Keratinocyte (primary cell): ENCODE data around the gene KRTAP10-11. TPM values are rescaled to one million over a fixed set of nuclear protein-coding genes. Genes with fewer than 3 reads are reported as not detected.
"Not testable (repeated sequence)": the region's sequence is repeated elsewhere in the genome, so short reads cannot be mapped to it uniquely, and the experiment has no call there.

Experiments used
- DNase-seq: peaks from one replicate; pipeline ENCODE4 v3.0.0-alpha.2; 2011; ENCODE audit warnings: low read depth, missing footprints, low spot score
- FAIRE-seq: peaks from 2 replicates; lab custom pipeline; 2011; peaks lifted over from hg19 to GRCh38; lab: Jason Lieb, UNC
- H2AFZ ChIP-seq: 2 replicates; pipeline ENCODE4 v1.6.0; 2012; ENCODE audit warnings: low read length, control low read depth, inconsistent platforms; ENCODE audit not compliant: control insufficient read depth
- H3K27ac ChIP-seq: 2 replicates; pipeline ENCODE4 v1.5.1; 2011; ENCODE audit warnings: low read length; ENCODE audit not compliant: control insufficient read depth, insufficient read depth
- H3K27me3 ChIP-seq: 3 replicates; pipeline ENCODE4 v1.6.0; 2011; ENCODE audit warnings: low read length; ENCODE audit not compliant: control insufficient read depth, insufficient read depth; ENCODE audit errors: extremely low read depth
- H3K36me3 ChIP-seq, 2 experiments: 2 replicates in 1 of 2; 3 replicates in 1 of 2; pipeline ENCODE4 v1.5.1; 2011; ENCODE audit warnings: low read length in 2 of 2, mild to moderate bottlenecking in 1 of 2; ENCODE audit not compliant: control insufficient read depth in 2 of 2, insufficient read depth in 2 of 2; ENCODE audit errors: extremely low read depth in 1 of 2
- H3K4me1 ChIP-seq: 3 replicates; pipeline ENCODE4 v1.5.1; 2011; ENCODE audit warnings: low read length; ENCODE audit not compliant: control insufficient read depth, insufficient read depth; ENCODE audit errors: extremely low read depth
- H3K4me2 ChIP-seq: 3 replicates; pipeline ENCODE4 v1.6.0; 2011; ENCODE audit warnings: low read depth, low read length; ENCODE audit not compliant: control insufficient read depth, insufficient read depth; ENCODE audit errors: extremely low read depth
- H3K4me3 ChIP-seq, 3 experiments: fragments of 200-600 bp in 1 of 3; sonication (generic) in 1 of 3; 2 replicates in 2 of 3; 3 replicates in 1 of 3; pipeline ENCODE4 v1.5.1; 2011 to 2016; ENCODE audit warnings: low read length in 3 of 3, mild to moderate bottlenecking in 3 of 3, control low read depth in 2 of 3, inconsistent platforms in 1 of 3, low read depth in 1 of 3, mixed read lengths in 1 of 3, mixed run types in 1 of 3, moderate library complexity in 1 of 3; ENCODE audit not compliant: control insufficient read depth in 2 of 3, insufficient read depth in 2 of 3; ENCODE audit errors: extremely low read depth in 1 of 3
- H3K79me2 ChIP-seq: 2 replicates; pipeline ENCODE4 v1.6.0; 2012; ENCODE audit warnings: low read length; ENCODE audit not compliant: control insufficient read depth, insufficient read depth
- H3K9ac ChIP-seq: 3 replicates; pipeline ENCODE4 v1.6.0; 2011; ENCODE audit warnings: low read length; ENCODE audit not compliant: control insufficient read depth, insufficient read depth; ENCODE audit errors: extremely low read depth
- H3K9me1 ChIP-seq: 3 replicates; pipeline ENCODE4 v1.6.0; 2011; ENCODE audit warnings: low read length; ENCODE audit not compliant: control insufficient read depth, insufficient read depth; ENCODE audit errors: extremely low read depth
- H3K9me3 ChIP-seq: 2 replicates; pipeline ENCODE4 v1.5.1; 2012; ENCODE audit warnings: low read depth, low read length; ENCODE audit not compliant: control insufficient read depth
- H4K20me1 ChIP-seq: 3 replicates; pipeline ENCODE4 v1.6.0; 2011; ENCODE audit warnings: low read length; ENCODE audit not compliant: control insufficient read depth, insufficient read depth; ENCODE audit errors: extremely low read depth
- EZH2 ChIP-seq: IDR thresholded peaks from one replicate; pipeline ENCODE4 v1.6.1; 2012; ENCODE audit warnings: inconsistent platforms, mild to moderate bottlenecking, low read length, moderate library complexity
- dilution Hi-C: fragments of 300-500 bp; cut with MboI; formaldehyde crosslinking; loops from one replicate; pipeline ENCODE4 v1.7.0; 2020; ENCODE audit warnings: low sequenced_read_pairs; ENCODE audit not compliant: extremely low pct_ligation_motif_present
- polyA plus RNA-seq, 5 experiments: library from polyadenylated mRNA; depleted of rRNA in 3 of 5; stranded (reverse) in 3 of 5; stranded (forward) in 1 of 5; unstranded in 1 of 5; fragments of >200 nt; gene quantifications; 1 replicate in 1 of 5; 2 replicates in 3 of 5; 3 replicates in 1 of 5; pipeline versions ENCODE4 v1.2.1 to v1.2.3, GENCODE V29; 2011 to 2012; ENCODE audit warnings: missing spikeins in 2 of 5, low read depth in 1 of 5, low replicate concordance in 1 of 5
- TF ChIP-seq, protein P1 (sequence below), 3 experiments: IDR thresholded peaks in 1 of 3; conservative IDR thresholded peaks in 1 of 3; optimal IDR thresholded peaks in 1 of 3; 2 replicates in 2 of 3; 3 replicates in 1 of 3; pipeline versions ENCODE3 to v1.5.1; 2011; ENCODE audit warnings: low read length in 3 of 3, mild to moderate bottlenecking in 3 of 3, moderate library complexity in 2 of 3, control low read depth in 1 of 3, inconsistent platforms in 1 of 3; ENCODE audit not compliant: insufficient read depth in 2 of 3; ENCODE audit errors: extremely low read depth in 1 of 3

KRTAP10-11 gene
- polyA plus RNA-seq, 1 donor (not counting 4 experiments of a cell fraction or from before 2014, with no cell fraction given): not detected

DNA sequence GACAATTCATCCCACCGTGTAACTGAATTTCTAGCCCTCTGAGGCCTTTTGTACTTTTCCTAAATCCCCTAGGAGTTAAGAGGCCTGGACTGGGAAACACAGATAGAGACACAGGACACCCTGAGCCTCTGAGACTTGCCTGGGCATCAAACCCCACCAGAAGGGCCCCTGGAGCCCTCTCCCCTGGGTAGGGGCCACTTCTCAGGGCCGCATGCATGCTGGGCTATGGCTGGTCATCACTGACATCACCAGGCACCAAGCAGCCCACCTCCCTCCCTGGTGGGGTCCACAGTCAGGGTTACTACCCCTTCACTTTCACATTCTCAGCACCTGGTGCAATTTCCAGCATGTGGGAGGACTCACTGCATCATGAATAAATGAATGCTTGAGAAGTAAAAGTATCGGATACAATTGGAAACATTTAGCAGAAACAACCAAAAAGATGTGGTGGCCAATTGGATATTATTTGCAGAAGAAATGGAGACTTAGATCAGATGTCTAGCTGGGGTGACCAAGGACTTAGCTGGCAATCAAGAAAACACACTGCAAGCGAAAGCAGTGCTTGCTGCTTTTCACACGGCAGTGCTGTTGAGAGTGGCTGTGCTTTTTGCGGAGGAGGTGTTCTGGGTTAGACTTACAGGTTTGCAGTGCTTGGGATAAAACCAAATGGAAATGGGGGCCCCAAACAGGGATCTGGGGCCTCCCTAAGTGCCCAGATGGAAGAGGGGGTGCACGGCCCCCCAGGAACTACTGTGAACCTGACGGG, 46.8 kb upstream of the KRTAP10-11 start:
- dilution Hi-C loops: no loop called here
- no peak for DNase-seq

DNA sequence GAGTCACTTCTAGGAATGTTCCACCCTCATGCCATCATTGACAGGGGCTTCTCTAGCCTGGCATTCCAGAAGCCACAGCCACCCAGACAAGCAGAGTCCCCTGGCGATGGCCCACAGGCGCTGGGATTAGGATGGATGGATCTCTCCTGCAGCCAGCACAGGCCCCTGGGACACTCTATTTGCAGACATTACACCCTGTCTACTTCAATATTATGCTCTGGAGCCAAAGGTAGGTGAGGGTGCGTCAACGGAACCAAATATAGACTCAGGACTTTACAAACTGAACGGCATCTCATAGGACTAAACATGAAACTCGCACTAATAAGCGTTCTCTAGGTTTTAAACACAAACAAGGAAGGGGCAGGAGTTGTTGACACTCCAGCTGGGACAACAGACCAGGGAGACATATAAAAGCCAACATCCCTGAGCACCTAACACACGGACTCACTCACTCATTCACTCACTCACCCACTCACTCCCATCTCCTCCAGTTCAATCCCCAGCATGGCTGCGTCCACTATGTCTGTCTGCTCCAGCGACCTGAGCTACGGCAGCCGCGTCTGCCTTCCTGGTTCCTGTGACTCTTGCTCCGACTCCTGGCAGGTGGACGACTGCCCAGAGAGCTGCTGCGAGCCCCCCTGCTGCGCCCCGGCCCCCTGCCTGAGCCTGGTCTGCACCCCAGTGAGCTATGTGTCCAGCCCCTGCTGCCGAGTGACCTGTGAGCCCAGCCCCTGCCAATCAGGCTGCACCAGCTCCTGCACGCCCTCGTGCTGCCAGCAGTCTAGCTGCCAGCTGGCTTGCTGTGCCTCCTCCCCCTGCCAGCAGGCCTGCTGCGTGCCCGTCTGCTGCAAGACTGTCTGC, 45.9 kb upstream of the KRTAP10-11 start, which contains the start of gene KRTAP10-7:
TSS of gene KRTAP10-7 (plus strand) at position 480 of the 861 bp plus-strand sequence. CDS start at position 505, 25 bp downstream.
- H3K4me3 ChIP-seq, FAIRE-seq, H3K9me1 ChIP-seq, dilution Hi-C loops, H3K36me3 ChIP-seq, H3K4me2 ChIP-seq, DNase-seq, H2AFZ ChIP-seq, H3K27me3 ChIP-seq, H3K9ac ChIP-seq, H4K20me1 ChIP-seq, H3K4me1 ChIP-seq, H3K79me2 ChIP-seq, H3K27ac ChIP-seq, H3K9me3 ChIP-seq: not testable (repeated sequence)

More for the DNA sequence above, 46.8 kb upstream of the KRTAP10-11 start:
- H3K79me2 ChIP-seq: no peaks in the 10 kb centered on the region
- no peaks in the 10 kb centered on the region for H3K9me3 ChIP-seq
- peaks cover 2% of the 10 kb centered on the region for H3K27me3 ChIP-seq
- H3K4me1 ChIP-seq: peaks cover 2% of the 10 kb centered on the region
- H4K20me1 ChIP-seq: no peaks in the 10 kb centered on the region
- no peak overlapping the region for H3K4me2 ChIP-seq
- no peak overlapping the region for H3K4me3 ChIP-seq
- FAIRE-seq: no peak
- TF ChIP-seq, protein P1, sequence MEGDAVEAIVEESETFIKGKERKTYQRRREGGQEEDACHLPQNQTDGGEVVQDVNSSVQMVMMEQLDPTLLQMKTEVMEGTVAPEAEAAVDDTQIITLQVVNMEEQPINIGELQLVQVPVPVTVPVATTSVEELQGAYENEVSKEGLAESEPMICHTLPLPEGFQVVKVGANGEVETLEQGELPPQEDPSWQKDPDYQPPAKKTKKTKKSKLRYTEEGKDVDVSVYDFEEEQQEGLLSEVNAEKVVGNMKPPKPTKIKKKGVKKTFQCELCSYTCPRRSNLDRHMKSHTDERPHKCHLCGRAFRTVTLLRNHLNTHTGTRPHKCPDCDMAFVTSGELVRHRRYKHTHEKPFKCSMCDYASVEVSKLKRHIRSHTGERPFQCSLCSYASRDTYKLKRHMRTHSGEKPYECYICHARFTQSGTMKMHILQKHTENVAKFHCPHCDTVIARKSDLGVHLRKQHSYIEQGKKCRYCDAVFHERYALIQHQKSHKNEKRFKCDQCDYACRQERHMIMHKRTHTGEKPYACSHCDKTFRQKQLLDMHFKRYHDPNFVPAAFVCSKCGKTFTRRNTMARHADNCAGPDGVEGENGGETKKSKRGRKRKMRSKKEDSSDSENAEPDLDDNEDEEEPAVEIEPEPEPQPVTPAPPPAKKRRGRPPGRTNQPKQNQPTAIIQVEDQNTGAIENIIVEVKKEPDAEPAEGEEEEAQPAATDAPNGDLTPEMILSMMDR (optimal IDR thresholded peaks at IDR 0.05 in 1 of 3, IDR thresholded peaks at IDR 0.05 in 1 of 3, conservative IDR thresholded peaks at IDR 0.05 in 1 of 3; ENCODE audit: extremely low read depth in 1 of 3, insufficient read depth in 2 of 3, low read length in 3 of 3): no peak
- TF ChIP-seq EZH2: no peak
- no peaks in the 10 kb centered on the region for H3K36me3 ChIP-seq
- H3K27ac ChIP-seq: no peak overlapping the region
- H3K9me1 ChIP-seq: no peaks in the 10 kb centered on the region
- no peak overlapping the region for H2AFZ ChIP-seq
- no peak overlapping the region for H3K9ac ChIP-seq

DNA sequence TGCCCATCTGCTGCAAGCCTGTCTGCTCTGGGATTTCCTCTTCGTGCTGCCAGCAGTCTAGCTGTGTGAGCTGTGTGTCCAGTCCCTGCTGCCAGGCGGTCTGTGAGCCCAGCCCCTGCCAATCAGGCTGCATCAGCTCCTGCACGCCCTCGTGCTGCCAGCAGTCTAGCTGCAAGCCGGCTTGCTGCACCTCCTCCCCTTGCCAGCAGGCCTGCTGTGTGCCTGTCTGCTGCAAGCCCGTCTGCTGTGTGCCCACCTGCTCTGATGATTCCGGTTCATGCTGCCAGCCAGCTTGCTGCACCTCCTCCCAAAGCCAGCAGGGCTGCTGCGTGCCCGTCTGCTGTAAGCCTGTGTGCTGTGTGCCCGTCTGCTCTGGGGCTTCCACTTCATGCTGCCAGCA, 45.1 kb upstream of the KRTAP10-11 start:
- H3K79me2 ChIP-seq, FAIRE-seq, dilution Hi-C loops: not testable (repeated sequence)

More for the DNA sequence above, 45.1 kb upstream of the KRTAP10-11 start:
- H3K27me3 ChIP-seq, H3K4me1 ChIP-seq, H3K27ac ChIP-seq, H3K4me2 ChIP-seq, DNase-seq, H3K9me3 ChIP-seq, H4K20me1 ChIP-seq, H3K9me1 ChIP-seq, H2AFZ ChIP-seq, H3K4me3 ChIP-seq, H3K36me3 ChIP-seq, H3K9ac ChIP-seq: not testable (repeated sequence)
